H1 (cell line): ENCODE results near the gene ETS1. TPM values are rescaled to one million over a fixed set of nuclear protein-coding genes. Genes with fewer than 3 reads are reported as not detected.

ENCODE experiments used
- ATF2 ChIP-seq: IDR thresholded peaks from 2 replicates; pipeline ENCODE4 v1.6.1; 2012; ENCODE audit warnings: low read length, inconsistent platforms
- CBX5 ChIP-seq: fragments of 300-800, 300-1000 bp; sonication (generic); IDR thresholded peaks from 2 replicates; pipeline ENCODE4 v1.7.1; 2016; ENCODE audit warnings: antibody characterized with exemption, low read length, low read depth
- CHD2 ChIP-seq: IDR thresholded peaks from 2 replicates; pipeline ENCODE4 v1.6.1; 2012; ENCODE audit warnings: low read length, improper control_type of control experiment
- SP4 ChIP-seq: IDR thresholded peaks from 2 replicates; pipeline ENCODE4 v1.6.1; 2012; ENCODE audit warnings: low read length, inconsistent platforms
- polyA plus RNA-seq, 7 experiments: library from polyadenylated mRNA; depleted of rRNA in 3 of 7; stranded (reverse) in 5 of 7; unstranded in 2 of 7; fragments of >200 nt in 5 of 7; fragments of 200-250 nt in 2 of 7; gene quantifications; 1 replicate in 5 of 7; 2 replicates in 1 of 7; 4 replicates in 1 of 7; pipeline versions ENCODE4 v1.2.1 to v1.2.3, GENCODE V29; 2011 to 2013; ENCODE audit warnings: missing spikeins in 2 of 7, mixed read lengths in 2 of 7
- total RNA-seq: library from RNA; stranded (reverse); fragmentation: NEBNext Ultra II Directional; extraction: Animal tissue kit (Norgen Biotek cat#: 25700); gene quantifications from 2 replicates; pipeline ENCODE4 v1.2.1, GENCODE V29; 2021
- TF ChIP-seq, protein P1 (sequence below): IDR thresholded peaks from 2 replicates; pipeline ENCODE4 v1.6.1; 2012; ENCODE audit warnings: inconsistent platforms
- TF ChIP-seq, protein P2 (sequence below): IDR thresholded peaks from 2 replicates; pipeline ENCODE4 v1.6.1; 2012; ENCODE audit warnings: inconsistent platforms
- TF ChIP-seq, protein P3 (sequence below): fragments of 300-600 bp; sonication (generic); IDR thresholded peaks from 2 replicates; pipeline ENCODE4 v1.7.1; 2012; ENCODE audit warnings: low read length, moderate library complexity, mild to moderate bottlenecking, inconsistent platforms; ENCODE audit not compliant: insufficient replicate concordance

ETS1 gene
- total and polyA plus RNA-seq, 2 of the 8 experiments (the other 6 are each of a cell fraction or from before 2014, with no cell fraction given): 10.0 to 35.3 TPM

DNA sequence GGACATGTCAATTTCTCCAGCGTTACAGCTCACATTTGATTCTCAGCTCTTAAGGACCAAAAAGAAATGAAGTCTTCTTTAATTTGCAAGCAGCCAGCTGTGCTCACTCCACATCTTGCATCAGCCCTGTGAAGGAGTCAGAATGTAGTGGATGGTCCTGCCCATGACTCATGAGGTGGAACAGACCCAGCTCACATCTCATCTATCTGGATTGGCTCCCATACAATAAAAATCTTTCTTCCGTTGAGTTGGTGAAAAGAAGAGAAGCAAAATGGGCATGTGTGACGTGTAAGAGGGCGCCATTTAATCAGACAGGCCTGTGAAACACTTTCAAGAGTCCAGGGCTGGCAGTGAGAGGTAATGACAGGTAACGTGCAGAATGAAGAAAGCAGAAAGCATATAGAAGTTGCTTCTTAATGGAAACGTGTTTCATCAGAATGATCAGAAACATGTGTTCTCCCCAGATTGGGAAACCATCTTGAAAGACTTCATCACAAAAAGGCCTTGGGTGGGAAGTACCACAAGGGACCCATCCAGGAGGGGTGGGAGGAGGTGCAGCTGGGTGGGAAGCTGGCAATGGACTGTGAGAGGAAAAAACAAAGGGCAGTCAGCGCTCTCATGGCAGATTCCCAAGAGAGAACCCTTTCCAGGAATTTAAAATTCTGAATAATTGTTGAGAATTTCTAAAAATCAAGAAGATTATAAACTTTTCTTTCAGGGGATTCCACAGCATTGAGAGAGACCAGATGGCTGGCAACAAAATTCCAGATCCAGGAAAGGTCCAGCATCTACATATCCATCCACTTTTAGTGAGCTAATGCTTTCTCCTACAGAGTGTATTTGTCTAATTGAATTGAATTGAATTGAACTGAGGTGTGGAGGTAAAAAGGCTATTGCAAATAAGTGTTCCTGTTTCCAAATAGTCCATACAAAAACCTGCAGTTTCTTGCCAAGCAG, 57.0 kb downstream of the ETS1 start (continued):
- TF ChIP-seq, protein P1, sequence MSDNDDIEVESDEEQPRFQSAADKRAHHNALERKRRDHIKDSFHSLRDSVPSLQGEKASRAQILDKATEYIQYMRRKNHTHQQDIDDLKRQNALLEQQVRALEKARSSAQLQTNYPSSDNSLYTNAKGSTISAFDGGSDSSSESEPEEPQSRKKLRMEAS: no peak
- no peak for TF ChIP-seq ATF2
- no peak for TF ChIP-seq CHD2
- TF ChIP-seq, protein P2, sequence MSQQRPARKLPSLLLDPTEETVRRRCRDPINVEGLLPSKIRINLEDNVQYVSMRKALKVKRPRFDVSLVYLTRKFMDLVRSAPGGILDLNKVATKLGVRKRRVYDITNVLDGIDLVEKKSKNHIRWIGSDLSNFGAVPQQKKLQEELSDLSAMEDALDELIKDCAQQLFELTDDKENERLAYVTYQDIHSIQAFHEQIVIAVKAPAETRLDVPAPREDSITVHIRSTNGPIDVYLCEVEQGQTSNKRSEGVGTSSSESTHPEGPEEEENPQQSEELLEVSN: no peak
- TF ChIP-seq, protein P3, sequence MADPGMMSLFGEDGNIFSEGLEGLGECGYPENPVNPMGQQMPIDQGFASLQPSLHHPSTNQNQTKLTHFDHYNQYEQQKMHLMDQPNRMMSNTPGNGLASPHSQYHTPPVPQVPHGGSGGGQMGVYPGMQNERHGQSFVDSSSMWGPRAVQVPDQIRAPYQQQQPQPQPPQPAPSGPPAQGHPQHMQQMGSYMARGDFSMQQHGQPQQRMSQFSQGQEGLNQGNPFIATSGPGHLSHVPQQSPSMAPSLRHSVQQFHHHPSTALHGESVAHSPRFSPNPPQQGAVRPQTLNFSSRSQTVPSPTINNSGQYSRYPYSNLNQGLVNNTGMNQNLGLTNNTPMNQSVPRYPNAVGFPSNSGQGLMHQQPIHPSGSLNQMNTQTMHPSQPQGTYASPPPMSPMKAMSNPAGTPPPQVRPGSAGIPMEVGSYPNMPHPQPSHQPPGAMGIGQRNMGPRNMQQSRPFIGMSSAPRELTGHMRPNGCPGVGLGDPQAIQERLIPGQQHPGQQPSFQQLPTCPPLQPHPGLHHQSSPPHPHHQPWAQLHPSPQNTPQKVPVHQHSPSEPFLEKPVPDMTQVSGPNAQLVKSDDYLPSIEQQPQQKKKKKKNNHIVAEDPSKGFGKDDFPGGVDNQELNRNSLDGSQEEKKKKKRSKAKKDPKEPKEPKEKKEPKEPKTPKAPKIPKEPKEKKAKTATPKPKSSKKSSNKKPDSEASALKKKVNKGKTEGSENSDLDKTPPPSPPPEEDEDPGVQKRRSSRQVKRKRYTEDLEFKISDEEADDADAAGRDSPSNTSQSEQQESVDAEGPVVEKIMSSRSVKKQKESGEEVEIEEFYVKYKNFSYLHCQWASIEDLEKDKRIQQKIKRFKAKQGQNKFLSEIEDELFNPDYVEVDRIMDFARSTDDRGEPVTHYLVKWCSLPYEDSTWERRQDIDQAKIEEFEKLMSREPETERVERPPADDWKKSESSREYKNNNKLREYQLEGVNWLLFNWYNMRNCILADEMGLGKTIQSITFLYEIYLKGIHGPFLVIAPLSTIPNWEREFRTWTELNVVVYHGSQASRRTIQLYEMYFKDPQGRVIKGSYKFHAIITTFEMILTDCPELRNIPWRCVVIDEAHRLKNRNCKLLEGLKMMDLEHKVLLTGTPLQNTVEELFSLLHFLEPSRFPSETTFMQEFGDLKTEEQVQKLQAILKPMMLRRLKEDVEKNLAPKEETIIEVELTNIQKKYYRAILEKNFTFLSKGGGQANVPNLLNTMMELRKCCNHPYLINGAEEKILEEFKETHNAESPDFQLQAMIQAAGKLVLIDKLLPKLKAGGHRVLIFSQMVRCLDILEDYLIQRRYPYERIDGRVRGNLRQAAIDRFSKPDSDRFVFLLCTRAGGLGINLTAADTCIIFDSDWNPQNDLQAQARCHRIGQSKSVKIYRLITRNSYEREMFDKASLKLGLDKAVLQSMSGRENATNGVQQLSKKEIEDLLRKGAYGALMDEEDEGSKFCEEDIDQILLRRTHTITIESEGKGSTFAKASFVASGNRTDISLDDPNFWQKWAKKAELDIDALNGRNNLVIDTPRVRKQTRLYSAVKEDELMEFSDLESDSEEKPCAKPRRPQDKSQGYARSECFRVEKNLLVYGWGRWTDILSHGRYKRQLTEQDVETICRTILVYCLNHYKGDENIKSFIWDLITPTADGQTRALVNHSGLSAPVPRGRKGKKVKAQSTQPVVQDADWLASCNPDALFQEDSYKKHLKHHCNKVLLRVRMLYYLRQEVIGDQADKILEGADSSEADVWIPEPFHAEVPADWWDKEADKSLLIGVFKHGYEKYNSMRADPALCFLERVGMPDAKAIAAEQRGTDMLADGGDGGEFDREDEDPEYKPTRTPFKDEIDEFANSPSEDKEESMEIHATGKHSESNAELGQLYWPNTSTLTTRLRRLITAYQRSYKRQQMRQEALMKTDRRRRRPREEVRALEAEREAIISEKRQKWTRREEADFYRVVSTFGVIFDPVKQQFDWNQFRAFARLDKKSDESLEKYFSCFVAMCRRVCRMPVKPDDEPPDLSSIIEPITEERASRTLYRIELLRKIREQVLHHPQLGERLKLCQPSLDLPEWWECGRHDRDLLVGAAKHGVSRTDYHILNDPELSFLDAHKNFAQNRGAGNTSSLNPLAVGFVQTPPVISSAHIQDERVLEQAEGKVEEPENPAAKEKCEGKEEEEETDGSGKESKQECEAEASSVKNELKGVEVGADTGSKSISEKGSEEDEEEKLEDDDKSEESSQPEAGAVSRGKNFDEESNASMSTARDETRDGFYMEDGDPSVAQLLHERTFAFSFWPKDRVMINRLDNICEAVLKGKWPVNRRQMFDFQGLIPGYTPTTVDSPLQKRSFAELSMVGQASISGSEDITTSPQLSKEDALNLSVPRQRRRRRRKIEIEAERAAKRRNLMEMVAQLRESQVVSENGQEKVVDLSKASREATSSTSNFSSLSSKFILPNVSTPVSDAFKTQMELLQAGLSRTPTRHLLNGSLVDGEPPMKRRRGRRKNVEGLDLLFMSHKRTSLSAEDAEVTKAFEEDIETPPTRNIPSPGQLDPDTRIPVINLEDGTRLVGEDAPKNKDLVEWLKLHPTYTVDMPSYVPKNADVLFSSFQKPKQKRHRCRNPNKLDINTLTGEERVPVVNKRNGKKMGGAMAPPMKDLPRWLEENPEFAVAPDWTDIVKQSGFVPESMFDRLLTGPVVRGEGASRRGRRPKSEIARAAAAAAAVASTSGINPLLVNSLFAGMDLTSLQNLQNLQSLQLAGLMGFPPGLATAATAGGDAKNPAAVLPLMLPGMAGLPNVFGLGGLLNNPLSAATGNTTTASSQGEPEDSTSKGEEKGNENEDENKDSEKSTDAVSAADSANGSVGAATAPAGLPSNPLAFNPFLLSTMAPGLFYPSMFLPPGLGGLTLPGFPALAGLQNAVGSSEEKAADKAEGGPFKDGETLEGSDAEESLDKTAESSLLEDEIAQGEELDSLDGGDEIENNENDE: no peak
- no peak for TF ChIP-seq CBX5
- TF ChIP-seq SP4: no peak
